ENCODE data around the gene NFASC. TPM values are rescaled to one million over a fixed set of nuclear protein-coding genes. Genes with fewer than 3 reads are reported as not detected.

The NFASC gene
- total RNA-seq, 5 donors from 2014 or later (not counting 1 experiment from before 2014, with no cell fraction given) = 0.13 to 0.35 (median 0.19) TPM; not detected in 2

- H3K36me3 ChIP-seq (ENCODE audit: control insufficient read depth in 2 of 2, extremely low read depth in 1 of 2, insufficient read depth in 1 of 2, low read length in 1 of 2) = no peaks in the 10 kb centered on the region
- H3K9me3 Mint-ChIP-seq = no peaks in the 10 kb centered on the region
- no peak for ATAC-seq (replicated peaks in 1 of 4)
- DNase-seq = no peak
- H3K27me3 ChIP-seq (replicated peaks in 1 of 2; ENCODE audit: control insufficient read depth in 2 of 2, extremely low read depth in 1 of 2, insufficient read depth in 2 of 2, low read length in 1 of 2) = peaks cover 0 to 22% of the 10 kb centered on the region in 2 experiments
- no peaks in the 10 kb centered on the region for H3K9me3 ChIP-seq
- peaks cover 0 to 5% of the 10 kb centered on the region in 2 donors for H3K27me3 Mint-ChIP-seq
- H3K4me3 ChIP-seq (ENCODE audit: control insufficient read depth in 1 of 2, extremely low read depth in 1 of 2, low read length in 1 of 2) = no peak overlapping the region
- H3K27ac Mint-ChIP-seq = no peak overlapping the region
- no peak overlapping the region for H3K27ac ChIP-seq (ENCODE audit: low read length)
- H3K4me3 Mint-ChIP-seq = no peak overlapping the region
- H3K4me1 Mint-ChIP-seq = no peaks in the 10 kb centered on the region
- ChIA-PET POLR2A (no interaction called here), CTCF (no interaction called here)
- H3K36me3 Mint-ChIP-seq = no peaks in the 10 kb centered on the region
- WGBS (ENCODE audit: insufficient coverage) = 78% methylated on average over 5 of the region's 6 CpGs
- H3K4me1 ChIP-seq (ENCODE audit: control insufficient read depth in 1 of 2, extremely low read depth in 1 of 2, insufficient read depth in 2 of 2, low read length in 2 of 2) = no peaks in the 10 kb centered on the region
These were observed 59.0 kb downstream of the NFASC start for GRCh38 chr1:204929487-204930154.

- Histone ChIP-seq H3K4me1 (ENCODE audit: control insufficient read depth in 1 of 2, extremely low read depth in 1 of 2, insufficient read depth in 2 of 2, low read length in 2 of 2) (no peaks in the 10 kb centered on the region), H3K9me3 (no peaks in the 10 kb centered on the region), H3K36me3 (ENCODE audit: control insufficient read depth in 2 of 2, extremely low read depth in 1 of 2, insufficient read depth in 1 of 2, low read length in 1 of 2) (no peaks in the 10 kb centered on the region), H3K4me3 (ENCODE audit: control insufficient read depth in 1 of 2, extremely low read depth in 1 of 2, low read length in 1 of 2) (no peak overlapping the region), H3K27me3 (replicated peaks in 1 of 2; ENCODE audit: control insufficient read depth in 2 of 2, extremely low read depth in 1 of 2, insufficient read depth in 2 of 2, low read length in 1 of 2) (peaks cover 0 to 22% of the 10 kb centered on the region in 2 experiments), H3K27ac (ENCODE audit: low read length) (no peak overlapping the region)
- ChIA-PET CTCF (no interaction called here), POLR2A (no interaction called here)
- Mint-ChIP-seq H3K9me3 (no peaks in the 10 kb centered on the region), H3K27me3 (peaks cover 0 to 4% of the 10 kb centered on the region in 2 donors), H3K4me3 (no peak overlapping the region), H3K36me3 (no peaks in the 10 kb centered on the region), H3K4me1 (no peaks in the 10 kb centered on the region), H3K27ac (no peak overlapping the region)
- no peak for DNase-seq
- no CpG with 5 or more reads among the region's 3 CpGs for WGBS (ENCODE audit: insufficient coverage)
- no peak for ATAC-seq (replicated peaks in 1 of 4)
These were observed 59.5 kb downstream of the NFASC start for GRCh38 chr1:204930155-204930523.

- no peak overlapping the region for H3K4me3 Mint-ChIP-seq
- whole genome bisulfite sequencing (ENCODE audit: insufficient coverage) = no CpG with 5 or more reads among the region's 1 CpG
- H3K27me3 Mint-ChIP-seq = peaks cover 0 to 4% of the 10 kb centered on the region in 2 donors
- H3K27ac Mint-ChIP-seq = no peak overlapping the region
- ATAC-seq (replicated peaks in 1 of 4) (no peak), DNase-seq (no peak)
- POLR2A ChIA-PET = no interaction called here
- Histone ChIP-seq H3K4me1 (ENCODE audit: control insufficient read depth in 1 of 2, extremely low read depth in 1 of 2, insufficient read depth in 2 of 2, low read length in 2 of 2) (no peaks in the 10 kb centered on the region), H3K27me3 (replicated peaks in 1 of 2; ENCODE audit: control insufficient read depth in 2 of 2, extremely low read depth in 1 of 2, insufficient read depth in 2 of 2, low read length in 1 of 2) (peaks cover 0 to 27% of the 10 kb centered on the region in 2 experiments), H3K36me3 (ENCODE audit: control insufficient read depth in 2 of 2, extremely low read depth in 1 of 2, insufficient read depth in 1 of 2, low read length in 1 of 2) (no peaks in the 10 kb centered on the region), H3K4me3 (ENCODE audit: control insufficient read depth in 1 of 2, extremely low read depth in 1 of 2, low read length in 1 of 2) (no peak overlapping the region), H3K27ac (ENCODE audit: low read length) (no peak overlapping the region), H3K9me3 (no peaks in the 10 kb centered on the region)
- no peaks in the 10 kb centered on the region for H3K36me3 Mint-ChIP-seq
- H3K9me3 Mint-ChIP-seq = no peaks in the 10 kb centered on the region
- H3K4me1 Mint-ChIP-seq = no peaks in the 10 kb centered on the region
- CTCF ChIA-PET = no interaction called here
These were observed 60.7 kb downstream of the NFASC start for GRCh38 chr1:204931313-204931712.

- Histone ChIP-seq H3K4me1 (ENCODE audit: control insufficient read depth in 1 of 2, extremely low read depth in 1 of 2, insufficient read depth in 2 of 2, low read length in 2 of 2) (no peaks in the 10 kb centered on the region), H3K27me3 (replicated peaks in 1 of 2; ENCODE audit: control insufficient read depth in 2 of 2, extremely low read depth in 1 of 2, insufficient read depth in 2 of 2, low read length in 1 of 2) (peaks cover 0 to 30% of the 10 kb centered on the region in 2 experiments), H3K4me3 (ENCODE audit: control insufficient read depth in 1 of 2, extremely low read depth in 1 of 2, low read length in 1 of 2) (no peak overlapping the region), H3K27ac (ENCODE audit: low read length) (no peak overlapping the region), H3K9me3 (no peaks in the 10 kb centered on the region), H3K36me3 (ENCODE audit: control insufficient read depth in 2 of 2, extremely low read depth in 1 of 2, insufficient read depth in 1 of 2, low read length in 1 of 2) (no peaks in the 10 kb centered on the region)
- CTCF ChIA-PET = no interaction called here
- ATAC-seq (replicated peaks in 1 of 4) (no peak), DNase-seq (no peak)
- H3K36me3 Mint-ChIP-seq = no peaks in the 10 kb centered on the region
- peaks cover 0 to 6% of the 10 kb centered on the region in 2 donors for H3K27me3 Mint-ChIP-seq
- 83% methylated on average over 3 of the region's 7 CpGs for WGBS (ENCODE audit: insufficient coverage)
- no peak overlapping the region for H3K4me3 Mint-ChIP-seq
- H3K9me3 Mint-ChIP-seq = no peaks in the 10 kb centered on the region
- no peak overlapping the region for H3K27ac Mint-ChIP-seq
- H3K4me1 Mint-ChIP-seq = no peaks in the 10 kb centered on the region
- POLR2A ChIA-PET = no interaction called here
These were observed 61.3 kb downstream of the NFASC start for GRCh38 chr1:204931768-204932572.

GRCh38 chr1:204932573-204932909, 61.9 kb downstream of the NFASC start:
- Histone ChIP-seq H3K4me3 (ENCODE audit: control insufficient read depth in 1 of 2, extremely low read depth in 1 of 2, low read length in 1 of 2) (no peak overlapping the region), H3K9me3 (no peaks in the 10 kb centered on the region), H3K27me3 (replicated peaks in 1 of 2; ENCODE audit: control insufficient read depth in 2 of 2, extremely low read depth in 1 of 2, insufficient read depth in 2 of 2, low read length in 1 of 2) (peaks cover 0 to 30% of the 10 kb centered on the region in 2 experiments), H3K36me3 (ENCODE audit: control insufficient read depth in 2 of 2, extremely low read depth in 1 of 2, insufficient read depth in 1 of 2, low read length in 1 of 2) (no peaks in the 10 kb centered on the region), H3K27ac (ENCODE audit: low read length) (no peak overlapping the region), H3K4me1 (ENCODE audit: control insufficient read depth in 1 of 2, extremely low read depth in 1 of 2, insufficient read depth in 2 of 2, low read length in 2 of 2) (no peaks in the 10 kb centered on the region)
- WGBS (ENCODE audit: insufficient coverage) = 91% methylated on average over 4 of the region's 7 CpGs
- H3K4me1 Mint-ChIP-seq = no peaks in the 10 kb centered on the region
- peaks cover 0 to 8% of the 10 kb centered on the region in 2 donors for H3K27me3 Mint-ChIP-seq
- no peak for DNase-seq
- H3K9me3 Mint-ChIP-seq = no peaks in the 10 kb centered on the region
- H3K27ac Mint-ChIP-seq = no peak overlapping the region
- no peak overlapping the region for H3K4me3 Mint-ChIP-seq
- no peaks in the 10 kb centered on the region for H3K36me3 Mint-ChIP-seq
- POLR2A ChIA-PET = no interaction called here
- no peak for ATAC-seq (replicated peaks in 1 of 4)
- CTCF ChIA-PET = no interaction called here

GRCh38 chr1:204935155-204935554, 64.5 kb downstream of the NFASC start:
- peaks cover 0 to 23% of the 10 kb centered on the region in 2 experiments for H3K27me3 ChIP-seq (replicated peaks in 1 of 2; ENCODE audit: control insufficient read depth in 2 of 2, extremely low read depth in 1 of 2, insufficient read depth in 2 of 2, low read length in 1 of 2)
- Mint-ChIP-seq H3K27ac (no peak overlapping the region), H3K36me3 (no peaks in the 10 kb centered on the region), H3K4me3 (no peak overlapping the region), H3K4me1 (no peaks in the 10 kb centered on the region), H3K9me3 (no peaks in the 10 kb centered on the region), H3K27me3 (peaks cover 3 to 11% of the 10 kb centered on the region in 2 donors)
- WGBS (ENCODE audit: insufficient coverage) = 79% methylated on average over 2 of the region's 3 CpGs
- H3K27ac ChIP-seq (ENCODE audit: low read length) = no peak overlapping the region
- DNase-seq = no peak
- ChIA-PET CTCF (no interaction called here), POLR2A (no interaction called here)
- ATAC-seq (replicated peaks in 1 of 4) = no peak
- no peaks in the 10 kb centered on the region for H3K4me1 ChIP-seq (ENCODE audit: control insufficient read depth in 1 of 2, extremely low read depth in 1 of 2, insufficient read depth in 2 of 2, low read length in 2 of 2)
- no peaks in the 10 kb centered on the region for H3K36me3 ChIP-seq (ENCODE audit: control insufficient read depth in 2 of 2, extremely low read depth in 1 of 2, insufficient read depth in 1 of 2, low read length in 1 of 2)
- no peaks in the 10 kb centered on the region for H3K9me3 ChIP-seq
- no peak overlapping the region for H3K4me3 ChIP-seq (ENCODE audit: control insufficient read depth in 1 of 2, extremely low read depth in 1 of 2, low read length in 1 of 2)
